GM12874 (cell line): ENCODE data around the gene B4GALT2.

ENCODE experiments used
- CTCF ChIP-seq: IDR thresholded peaks from 2 replicates; pipeline ENCODE4 v1.5.1; 2011; ENCODE audit warnings: low read depth, mild to moderate bottlenecking, control low read depth, low read length, moderate library complexity; ENCODE audit not compliant: insufficient read depth

The B4GALT2 gene

GRCh38 chr1:43979261-43979527, 184 bp downstream of the B4GALT2 start:
- no peak for TF ChIP-seq CTCF

- no peak for TF ChIP-seq CTCF
Observed at GRCh38 chr1:43979528-43980254, 681 bp downstream of the B4GALT2 start.

- TF ChIP-seq CTCF: no peak
Observed at GRCh38 chr1:43980255-43981134, 1.5 kb downstream of the B4GALT2 start.

- no peak for TF ChIP-seq CTCF
Observed at GRCh38 chr1:43981135-43981491, 2.1 kb downstream of the B4GALT2 start.

GRCh38 chr1:43981636-43982035, 2.6 kb downstream of the B4GALT2 start:
- no peak for TF ChIP-seq CTCF

GRCh38 chr1:43982241-43982640, 3.2 kb downstream of the B4GALT2 start:
- TF ChIP-seq CTCF: no peak

GRCh38 chr1:43982808-43983207, 3.8 kb downstream of the B4GALT2 start:
- TF ChIP-seq CTCF: no peak
